Fibroblast of villous mesenchyme (primary cell): ENCODE measurements around the gene GRIK3. TPM values are rescaled to one million over a fixed set of nuclear protein-coding genes. Genes with fewer than 3 reads are reported as not detected.

ENCODE experiments used
- DNase-seq: peaks from one replicate; pipeline ENCODE4 v3.0.0-alpha.2; 2010; ENCODE audit warnings: low read depth
- H3K4me3 ChIP-seq: 2 replicates; pipeline ENCODE4 v1.5.1; 2011; ENCODE audit warnings: low read depth, mild to moderate bottlenecking, low read length
- total RNA-seq: library from RNA; depleted of rRNA; stranded (reverse); fragments of >200 nt; gene quantifications from 2 replicates; pipeline ENCODE4 v1.2.3, GENCODE V29; 2012
- TF ChIP-seq, protein P1 (sequence below): IDR thresholded peaks from 2 replicates; pipeline ENCODE4 v1.5.1; 2012; ENCODE audit warnings: low read depth, mild to moderate bottlenecking, low read length; ENCODE audit not compliant: insufficient read depth

Gene GRIK3
- total RNA-seq, 1 donor = not detected

DNA sequence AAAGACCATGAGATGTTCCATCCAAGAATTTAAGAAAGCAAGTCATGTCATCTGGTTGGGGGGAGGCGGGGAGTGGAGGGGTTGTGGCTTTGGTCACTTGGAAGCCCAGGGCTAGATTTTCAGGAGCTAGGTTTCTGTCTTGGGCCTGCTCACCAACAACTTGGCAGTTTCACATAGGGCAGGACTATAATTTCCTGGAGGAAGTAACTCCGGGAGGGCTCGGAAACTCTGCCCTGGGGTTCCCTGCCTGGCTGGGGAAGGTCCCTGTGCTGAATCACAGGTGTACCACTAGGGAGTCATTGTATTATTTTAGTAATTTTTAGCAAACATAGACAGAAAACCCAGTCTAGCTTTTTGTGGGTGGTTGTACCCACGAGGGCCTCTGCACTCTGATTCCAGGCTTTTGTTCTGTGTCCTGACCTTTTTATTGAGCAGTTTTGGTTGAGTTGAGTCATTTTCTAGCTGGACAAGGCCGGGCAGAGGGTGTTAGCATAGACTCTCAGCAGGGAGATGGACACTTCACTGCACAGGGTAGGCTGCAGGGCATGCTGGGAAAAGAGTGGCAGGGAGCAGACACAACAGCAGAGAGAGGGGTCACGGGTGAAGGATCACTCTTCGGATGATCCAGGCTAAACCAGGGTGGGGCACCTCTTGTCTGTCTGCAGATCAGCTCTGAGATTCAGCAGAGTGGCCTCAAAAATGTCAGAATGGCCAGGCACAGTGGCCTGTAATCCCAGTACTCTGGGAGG lies 144.7 kb downstream of the GRIK3 start:
- TF ChIP-seq, protein P1, sequence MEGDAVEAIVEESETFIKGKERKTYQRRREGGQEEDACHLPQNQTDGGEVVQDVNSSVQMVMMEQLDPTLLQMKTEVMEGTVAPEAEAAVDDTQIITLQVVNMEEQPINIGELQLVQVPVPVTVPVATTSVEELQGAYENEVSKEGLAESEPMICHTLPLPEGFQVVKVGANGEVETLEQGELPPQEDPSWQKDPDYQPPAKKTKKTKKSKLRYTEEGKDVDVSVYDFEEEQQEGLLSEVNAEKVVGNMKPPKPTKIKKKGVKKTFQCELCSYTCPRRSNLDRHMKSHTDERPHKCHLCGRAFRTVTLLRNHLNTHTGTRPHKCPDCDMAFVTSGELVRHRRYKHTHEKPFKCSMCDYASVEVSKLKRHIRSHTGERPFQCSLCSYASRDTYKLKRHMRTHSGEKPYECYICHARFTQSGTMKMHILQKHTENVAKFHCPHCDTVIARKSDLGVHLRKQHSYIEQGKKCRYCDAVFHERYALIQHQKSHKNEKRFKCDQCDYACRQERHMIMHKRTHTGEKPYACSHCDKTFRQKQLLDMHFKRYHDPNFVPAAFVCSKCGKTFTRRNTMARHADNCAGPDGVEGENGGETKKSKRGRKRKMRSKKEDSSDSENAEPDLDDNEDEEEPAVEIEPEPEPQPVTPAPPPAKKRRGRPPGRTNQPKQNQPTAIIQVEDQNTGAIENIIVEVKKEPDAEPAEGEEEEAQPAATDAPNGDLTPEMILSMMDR = no peak
- no peak for DNase-seq
- no peak overlapping the region for H3K4me3 ChIP-seq

DNA sequence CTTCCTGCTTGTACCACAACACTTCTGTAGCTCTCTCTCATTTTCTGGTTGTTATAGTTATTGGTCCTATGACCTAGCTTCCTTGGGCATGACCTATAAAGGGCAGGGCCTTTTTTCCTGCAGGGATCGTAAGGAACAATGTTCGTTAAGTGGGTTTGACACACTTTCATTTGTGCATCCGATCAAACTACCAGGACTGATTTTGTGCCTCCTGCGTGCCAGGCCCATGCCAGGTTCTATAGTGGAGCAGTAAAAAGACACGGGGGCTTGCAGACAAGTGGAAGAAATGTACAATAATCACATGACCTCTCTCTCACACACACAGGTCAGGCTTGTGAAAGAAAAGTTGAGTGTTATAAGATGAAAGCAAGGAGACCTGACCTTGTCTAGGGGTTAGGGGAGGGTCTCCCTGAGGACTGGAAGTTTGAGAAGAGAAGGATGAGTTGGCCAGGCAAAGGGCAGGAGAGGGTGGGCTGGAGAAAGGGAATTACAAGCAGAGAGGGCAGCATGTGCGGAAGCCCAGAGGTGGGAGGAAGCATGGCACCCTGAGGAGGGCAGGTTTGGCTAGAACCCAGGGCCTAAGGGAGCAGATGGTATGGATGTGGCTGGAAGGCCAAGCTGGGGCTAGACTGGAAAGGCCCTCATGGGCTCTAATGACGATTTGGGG lies 145.4 kb downstream of the GRIK3 start:
- DNase-seq = no peak
- no peak overlapping the region for H3K4me3 ChIP-seq
- TF ChIP-seq, protein P1 = no peak

DNA sequence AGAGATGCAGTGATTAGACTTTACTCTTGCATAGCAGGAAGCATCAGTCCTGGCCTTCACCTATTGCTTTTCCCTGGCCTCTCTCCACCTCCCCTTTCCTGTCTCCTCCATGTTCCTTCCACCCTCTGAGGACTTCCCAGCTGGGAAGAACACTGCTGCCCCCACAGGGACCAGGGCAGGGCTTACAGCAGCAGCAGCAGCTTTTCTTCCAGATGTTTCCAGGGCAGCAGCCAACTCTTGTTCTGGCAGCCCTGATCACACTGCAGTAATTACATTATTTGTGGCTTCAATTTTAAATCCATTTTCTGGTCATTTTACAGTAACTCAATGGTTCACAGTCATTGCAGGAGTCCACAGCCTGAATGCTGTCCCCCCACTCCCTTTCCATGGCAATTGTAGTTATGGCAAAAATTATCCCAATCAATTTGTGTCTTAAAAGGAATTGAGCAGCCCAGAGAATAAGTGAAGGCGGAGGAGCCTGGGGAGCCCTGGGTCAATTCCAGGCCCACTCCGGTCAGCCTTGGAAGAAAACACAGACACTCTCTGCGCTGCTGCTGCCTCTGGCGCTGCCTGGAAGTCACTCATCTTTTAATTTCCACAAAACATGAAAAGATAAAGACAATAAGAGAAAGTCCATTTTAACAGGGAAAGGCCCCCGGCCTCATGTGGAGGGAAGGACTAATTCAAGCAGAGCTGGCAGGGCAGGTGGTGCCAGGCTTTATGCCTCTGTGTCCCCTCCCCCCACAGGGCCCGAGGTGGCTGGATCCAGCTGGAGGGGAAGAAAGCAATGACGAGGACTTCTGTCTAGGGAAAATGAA lies 148.6 kb downstream of the GRIK3 start:
- no peak overlapping the region for H3K4me3 ChIP-seq
- TF ChIP-seq, protein P1 = no peak
- no peak for DNase-seq

DNA sequence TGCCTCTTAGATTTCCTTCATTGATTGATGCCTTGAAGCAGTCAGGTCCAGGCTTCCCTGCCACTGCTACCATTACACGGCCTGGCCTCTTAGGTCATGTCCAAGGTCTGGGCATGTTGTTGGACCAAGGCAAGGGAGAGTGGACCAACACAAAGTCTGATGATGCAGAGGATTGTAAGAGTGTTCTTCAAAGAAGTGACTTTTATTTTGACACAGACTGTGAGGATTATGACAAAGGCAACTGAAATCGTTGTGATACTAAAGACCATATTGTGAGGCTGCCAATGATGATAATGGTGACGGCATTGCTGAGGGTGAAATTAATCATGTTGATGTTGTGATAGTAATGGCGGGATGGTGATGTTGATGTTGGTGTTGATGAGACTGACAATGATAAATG lies 149.5 kb downstream of the GRIK3 start:
- DNase-seq = no peak
- H3K4me3 ChIP-seq = no peak overlapping the region
- TF ChIP-seq, protein P1 = no peak

DNA sequence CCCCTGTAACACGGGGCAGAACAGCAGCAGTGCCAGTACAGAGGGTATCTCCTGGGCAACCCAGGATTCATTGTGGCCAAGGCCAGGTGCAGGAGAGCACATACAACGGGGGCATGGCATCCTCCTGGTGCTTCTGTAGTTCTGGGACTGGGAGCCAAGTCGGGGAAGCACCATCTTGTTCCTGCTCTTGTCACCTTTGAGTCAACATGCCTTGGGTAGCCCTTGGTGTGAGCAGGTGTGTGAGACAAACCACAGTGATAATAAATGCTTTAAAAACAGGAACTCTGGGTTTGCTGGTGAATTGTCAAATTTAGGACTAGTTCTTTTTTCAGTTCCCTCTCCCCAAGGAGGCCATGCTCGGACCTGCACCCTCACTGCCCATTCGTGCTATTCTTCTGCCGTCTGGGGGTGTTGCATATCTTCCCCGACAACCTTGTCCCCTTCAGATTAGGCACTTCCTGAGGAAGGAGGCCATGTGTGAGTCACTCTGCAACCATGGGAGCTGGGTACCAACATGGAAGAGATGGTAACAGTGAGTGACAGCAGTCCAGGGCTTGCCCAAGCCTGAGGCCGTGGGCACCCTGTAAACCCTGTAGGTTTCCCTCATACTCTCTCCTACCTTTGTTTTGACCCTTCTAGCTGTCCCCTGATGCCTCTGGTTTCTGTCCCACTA lies 150.2 kb downstream of the GRIK3 start:
- TF ChIP-seq, protein P1 = no peak
- no peak overlapping the region for H3K4me3 ChIP-seq
- no peak for DNase-seq

DNA sequence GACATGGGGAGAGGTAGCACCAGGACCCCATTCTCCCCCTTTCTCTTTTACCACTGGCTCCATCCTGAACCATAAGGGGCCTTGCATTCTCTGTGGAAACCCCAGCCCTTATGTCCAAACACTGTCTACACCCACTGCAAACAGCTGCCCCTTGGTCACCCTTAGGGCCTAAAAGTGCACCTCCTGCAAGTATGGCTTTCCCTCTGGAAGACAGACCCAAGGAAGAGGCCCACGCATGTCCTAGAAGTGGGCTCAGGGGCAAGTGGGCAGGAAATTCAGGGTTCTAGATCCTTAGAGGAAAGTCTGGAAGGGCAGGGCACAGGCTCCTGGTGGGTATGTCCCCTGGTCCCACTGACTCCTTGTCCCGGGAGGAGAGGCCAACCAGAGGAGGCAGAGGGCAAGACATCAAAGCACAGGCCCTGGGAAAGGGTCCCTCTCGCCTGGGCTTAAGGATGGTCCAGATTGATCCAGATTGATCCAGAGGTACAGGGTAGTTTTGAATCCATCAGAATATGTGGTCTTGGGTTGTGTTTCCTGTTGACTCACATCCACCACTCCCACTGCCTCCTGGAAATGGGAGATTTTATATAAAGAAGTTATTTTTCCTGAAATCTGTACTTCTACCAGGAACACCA lies 150.9 kb downstream of the GRIK3 start:
- TF ChIP-seq, protein P1 = no peak
- DNase-seq = no peak

More for the DNA sequence above, 150.9 kb downstream of the GRIK3 start:
- H3K4me3 ChIP-seq = no peak overlapping the region
